HEK293 (cell line): Measurements from ENCODE around the gene TSNAX.
"Not testable (repeated sequence)": the region's sequence is repeated elsewhere in the genome, so short reads cannot be mapped to it uniquely, and the experiment has no call there.

ENCODE experiments used
- CTCF ChIA-PET: fragments of 350-600 bp; formaldehyde crosslinking; extraction: SDS; loops from one replicate; lab custom pipeline; 2021; ENCODE audit warnings: antibody characterized with exemption; lab: Yijun Ruan, JAX
- POLR2A ChIA-PET: fragments of 300-600 bp; formaldehyde crosslinking; extraction: SDS; loops from one replicate; lab custom pipeline; 2020; ENCODE audit warnings: antibody characterized with exemption, inconsistent platforms; lab: Yijun Ruan, JAX
- H3K27ac ChIP-seq: fragments of 200-500 bp; sonication (Bioruptor generic); 2 replicates; pipeline ENCODE4 v1.5.1; 2014; ENCODE audit warnings: low read depth, low read length, control low read depth, inconsistent platforms; ENCODE audit errors: extremely low read depth
- H3K36me3 ChIP-seq, 2 experiments: fragments of 200-500 bp in 1 of 2; sonication (Bioruptor generic) in 1 of 2; 1 replicate in 1 of 2; 2 replicates in 1 of 2; pipeline ENCODE4 v1.5.1; 2014 to 2017; ENCODE audit warnings: inconsistent platforms in 2 of 2, low read length in 2 of 2; ENCODE audit not compliant: control insufficient read depth in 2 of 2, insufficient read depth in 1 of 2
- H3K4me1 ChIP-seq: fragments of 200-500 bp; sonication (Bioruptor generic); 2 replicates; pipeline ENCODE4 v1.5.1; 2014; ENCODE audit warnings: mild to moderate bottlenecking, low read length, inconsistent platforms; ENCODE audit not compliant: control insufficient read depth, insufficient read depth
- H3K4me3 ChIP-seq: 2 replicates; pipeline ENCODE4 v1.5.1; 2011; ENCODE audit warnings: low read depth, mild to moderate bottlenecking, control low read depth, low read length, moderate library complexity
- H3K9me3 ChIP-seq: fragments of 200-500 bp; sonication (Bioruptor generic); 2 replicates; pipeline ENCODE4 v1.5.1; 2014; ENCODE audit warnings: low read depth, low read length, inconsistent platforms; ENCODE audit not compliant: control insufficient read depth, insufficient read depth
- GLI4 ChIP-seq: fragments of 450-650 bp; formaldehyde crosslinking; IDR thresholded peaks from 2 replicates; pipeline ENCODE4 v1.5.1; 2016; ENCODE audit warnings: missing biosample characterization, missing genetic modification characterization
- RBAK ChIP-seq: fragments of 450-650 bp; formaldehyde crosslinking; IDR thresholded peaks from 2 replicates; pipeline ENCODE4 v1.5.1; 2016; ENCODE audit warnings: missing biosample characterization, missing genetic modification characterization
- SCRT1 ChIP-seq: fragments of 450-650 bp; formaldehyde crosslinking; IDR thresholded peaks from 2 replicates; pipeline ENCODE4 v1.5.1; 2016; ENCODE audit warnings: missing biosample characterization, missing genetic modification characterization, borderline replicate concordance
- SCRT2 ChIP-seq: fragments of 450-650 bp; formaldehyde crosslinking; IDR thresholded peaks from 2 replicates; pipeline ENCODE4 v1.5.1; 2016; ENCODE audit warnings: missing biosample characterization, missing genetic modification characterization
- WT1 ChIP-seq: fragments of 450-650 bp; formaldehyde crosslinking; IDR thresholded peaks from 2 replicates; pipeline ENCODE4 v1.5.1; 2016; ENCODE audit warnings: missing biosample characterization, missing genetic modification characterization
- ZNF169 ChIP-seq: fragments of 450-650 bp; formaldehyde crosslinking; IDR thresholded peaks from 2 replicates; pipeline ENCODE4 v1.5.1; 2016; ENCODE audit warnings: missing biosample characterization, missing genetic modification characterization
- ZNF184 ChIP-seq: fragments of 450-650 bp; IDR thresholded peaks from 2 replicates; pipeline ENCODE4 v1.5.1; 2018; ENCODE audit warnings: missing biosample characterization, mild to moderate bottlenecking, missing genetic modification characterization
- ZNF211 ChIP-seq: fragments of 450-650 bp; formaldehyde crosslinking; IDR thresholded peaks from 2 replicates; pipeline ENCODE4 v1.5.1; 2016; ENCODE audit warnings: low read depth, missing biosample characterization, missing genetic modification characterization
- ZNF404 ChIP-seq: fragments of 450-650 bp; formaldehyde crosslinking; IDR thresholded peaks from 2 replicates; pipeline ENCODE4 v1.5.1; 2017; ENCODE audit warnings: missing biosample characterization, missing genetic modification characterization
- ZNF423 ChIP-seq: fragments of 450-650 bp; formaldehyde crosslinking; IDR thresholded peaks from 2 replicates; pipeline ENCODE4 v1.5.1; 2016; ENCODE audit warnings: missing biosample characterization, missing genetic modification characterization
- ZNF521 ChIP-seq: fragments of 450-650 bp; formaldehyde crosslinking; IDR thresholded peaks from 2 replicates; pipeline ENCODE4 v1.5.1; 2017; ENCODE audit warnings: missing biosample characterization, mild to moderate bottlenecking, missing genetic modification characterization
- ZNF561 ChIP-seq: fragments of 450-650 bp; IDR thresholded peaks from 2 replicates; pipeline ENCODE4 v1.5.1; 2018; ENCODE audit warnings: missing biosample characterization, missing genetic modification characterization, borderline replicate concordance
- ZNF626 ChIP-seq: fragments of 450-650 bp; sonication (Bioruptor Pico); formaldehyde crosslinking; IDR thresholded peaks from 2 replicates; pipeline ENCODE4 v1.5.1; 2018; ENCODE audit warnings: missing biosample characterization, missing genetic modification characterization, inconsistent platforms
- ZNF776 ChIP-seq: fragments of 450-650 bp; formaldehyde crosslinking; IDR thresholded peaks from 2 replicates; pipeline ENCODE4 v1.5.0; 2017; ENCODE audit warnings: missing biosample characterization, missing genetic modification characterization, borderline replicate concordance
- ZSCAN23 ChIP-seq: fragments of 450-650 bp; formaldehyde crosslinking; IDR thresholded peaks from 2 replicates; pipeline ENCODE4 v1.5.1; 2016; ENCODE audit warnings: missing biosample characterization, missing genetic modification characterization
- ZSCAN30 ChIP-seq: fragments of 450-650 bp; IDR thresholded peaks from 2 replicates; pipeline ENCODE4 v1.5.1; 2018; ENCODE audit warnings: missing biosample characterization, mild to moderate bottlenecking, missing genetic modification characterization, moderate library complexity
- TF ChIP-seq, protein P1 (sequence below): fragments of 450-650 bp; formaldehyde crosslinking; IDR thresholded peaks from 2 replicates; pipeline ENCODE4 v1.5.1; 2017; ENCODE audit warnings: missing biosample characterization, missing genetic modification characterization
- TF ChIP-seq, protein P2 (sequence below): fragments of 450-650 bp; formaldehyde crosslinking; IDR thresholded peaks from 2 replicates; pipeline ENCODE4 v1.5.0; 2017; ENCODE audit warnings: missing biosample characterization, missing genetic modification characterization, borderline replicate concordance
- TF ChIP-seq, protein P3 (sequence below): fragments of 450-650 bp; IDR thresholded peaks from 2 replicates; pipeline ENCODE4 v1.5.1; 2018; ENCODE audit warnings: missing biosample characterization, mild to moderate bottlenecking, missing genetic modification characterization
- TF ChIP-seq, protein P4 (sequence below): fragments of 450-650 bp; formaldehyde crosslinking; IDR thresholded peaks from 2 replicates; pipeline ENCODE4 v1.5.1; 2016; ENCODE audit warnings: missing biosample characterization, missing genetic modification characterization
- TF ChIP-seq, protein P5 (sequence below): fragments of 450-650 bp; formaldehyde crosslinking; IDR thresholded peaks from 2 replicates; pipeline ENCODE4 v1.5.1; 2016; ENCODE audit warnings: missing biosample characterization, missing genetic modification characterization

The TSNAX gene

DNA sequence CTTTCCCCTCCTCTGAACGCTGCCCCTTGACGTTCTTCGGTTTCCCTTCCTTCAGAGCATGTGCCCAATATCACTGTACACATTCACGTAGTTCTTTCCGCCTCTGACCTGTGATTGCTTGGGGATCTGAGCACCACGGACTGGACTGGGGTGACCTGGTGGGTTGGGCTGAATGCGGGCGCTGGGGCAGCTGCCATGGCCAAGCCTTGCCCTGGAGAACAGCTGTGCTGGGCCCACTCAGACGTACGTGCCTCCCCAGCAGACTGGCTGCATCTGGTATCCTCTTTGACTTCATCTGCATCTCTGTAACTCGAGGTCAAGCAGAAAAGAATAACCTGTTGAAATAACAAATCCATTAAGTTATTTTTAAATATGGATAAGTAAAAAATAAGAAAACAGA lies 63.0 kb downstream of the TSNAX start (continued):
- no peak for TF ChIP-seq ZNF211 (tag by site-specific recombination)

DNA sequence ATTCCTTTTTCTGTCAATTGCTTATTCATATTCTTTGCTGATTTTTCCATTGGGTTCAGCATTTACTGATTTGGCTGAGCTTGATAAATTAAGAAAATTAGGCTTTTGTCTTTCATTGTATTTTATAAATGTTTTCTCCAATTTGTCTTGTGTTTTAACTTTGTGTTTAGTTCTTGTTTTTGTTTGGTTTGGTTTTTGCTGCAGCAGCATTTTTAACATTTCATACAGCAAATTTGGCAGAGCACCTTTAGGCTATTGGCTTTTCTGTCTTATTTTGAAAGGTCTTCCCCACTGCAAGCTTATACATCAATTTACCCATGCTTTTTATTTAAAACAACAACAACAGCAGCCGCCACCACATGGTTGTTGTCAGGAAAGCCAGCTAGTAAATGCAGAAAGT lies 64.3 kb downstream of the TSNAX start:
- no peak overlapping the region for H3K4me3 ChIP-seq
- CTCF ChIA-PET: interaction anchor here (0.8 to 5.8 kb wide), 4 partner anchors 8 to 382 kb away, joined by 3 to 87 read pairs (median 28); no protein-coding TSS in a partner anchor
- H3K9me3 ChIP-seq: no peaks in the 10 kb centered on the region
- H3K4me1 ChIP-seq: peaks cover 8% of the 10 kb centered on the region; the same call in 1 of the 2 replicates
- TF ChIP-seq RBAK (tag by site-specific recombination) (no peak), ZNF776 (tag by site-specific recombination) (no peak), ZNF423 (tag by site-specific recombination) (no peak)
- TF ChIP-seq, protein P1, sequence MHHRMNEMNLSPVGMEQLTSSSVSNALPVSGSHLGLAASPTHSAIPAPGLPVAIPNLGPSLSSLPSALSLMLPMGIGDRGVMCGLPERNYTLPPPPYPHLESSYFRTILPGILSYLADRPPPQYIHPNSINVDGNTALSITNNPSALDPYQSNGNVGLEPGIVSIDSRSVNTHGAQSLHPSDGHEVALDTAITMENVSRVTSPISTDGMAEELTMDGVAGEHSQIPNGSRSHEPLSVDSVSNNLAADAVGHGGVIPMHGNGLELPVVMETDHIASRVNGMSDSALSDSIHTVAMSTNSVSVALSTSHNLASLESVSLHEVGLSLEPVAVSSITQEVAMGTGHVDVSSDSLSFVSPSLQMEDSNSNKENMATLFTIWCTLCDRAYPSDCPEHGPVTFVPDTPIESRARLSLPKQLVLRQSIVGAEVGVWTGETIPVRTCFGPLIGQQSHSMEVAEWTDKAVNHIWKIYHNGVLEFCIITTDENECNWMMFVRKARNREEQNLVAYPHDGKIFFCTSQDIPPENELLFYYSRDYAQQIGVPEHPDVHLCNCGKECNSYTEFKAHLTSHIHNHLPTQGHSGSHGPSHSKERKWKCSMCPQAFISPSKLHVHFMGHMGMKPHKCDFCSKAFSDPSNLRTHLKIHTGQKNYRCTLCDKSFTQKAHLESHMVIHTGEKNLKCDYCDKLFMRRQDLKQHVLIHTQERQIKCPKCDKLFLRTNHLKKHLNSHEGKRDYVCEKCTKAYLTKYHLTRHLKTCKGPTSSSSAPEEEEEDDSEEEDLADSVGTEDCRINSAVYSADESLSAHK (tag by site-specific recombination): no peak
- TF ChIP-seq, all 188 proteins: peak for 0
- no peaks in the 10 kb centered on the region for H3K36me3 ChIP-seq
- POLR2A ChIA-PET: no interaction called here
- no peak overlapping the region for H3K27ac ChIP-seq

DNA sequence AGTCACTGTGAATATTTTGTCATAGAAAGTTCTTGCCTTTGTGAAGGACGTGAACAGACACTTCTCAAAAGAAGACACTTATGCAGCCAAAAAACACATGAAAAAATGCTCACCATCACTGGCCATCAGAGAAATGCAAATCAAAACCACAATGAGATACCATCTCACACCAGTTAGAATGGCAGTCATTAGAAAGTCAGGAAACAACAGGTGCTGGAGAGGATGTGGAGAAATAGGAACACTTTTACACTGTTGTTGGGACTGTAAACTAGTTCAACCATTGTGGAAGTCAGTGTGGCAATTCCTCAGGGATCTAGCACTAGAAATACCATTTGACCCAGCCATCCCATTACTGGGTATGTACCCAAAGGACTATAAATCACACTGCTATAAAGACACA lies 64.8 kb downstream of the TSNAX start:
- H3K4me1 ChIP-seq, POLR2A ChIA-PET, H3K27ac ChIP-seq, H3K9me3 ChIP-seq, H3K36me3 ChIP-seq, H3K4me3 ChIP-seq: not testable (repeated sequence)
- CTCF ChIA-PET: interaction anchor here (0.8 to 5.8 kb wide), 3 partner anchors 8 to 233 kb away, joined by 3 to 87 read pairs (median 50); no protein-coding TSS in a partner anchor
- TF ChIP-seq SCRT1 (peak; percentile 73), SCRT2 (tag by site-specific recombination) (peak; percentile 65), ZNF184 (tag by site-specific recombination) (peak; percentile 97)

DNA sequence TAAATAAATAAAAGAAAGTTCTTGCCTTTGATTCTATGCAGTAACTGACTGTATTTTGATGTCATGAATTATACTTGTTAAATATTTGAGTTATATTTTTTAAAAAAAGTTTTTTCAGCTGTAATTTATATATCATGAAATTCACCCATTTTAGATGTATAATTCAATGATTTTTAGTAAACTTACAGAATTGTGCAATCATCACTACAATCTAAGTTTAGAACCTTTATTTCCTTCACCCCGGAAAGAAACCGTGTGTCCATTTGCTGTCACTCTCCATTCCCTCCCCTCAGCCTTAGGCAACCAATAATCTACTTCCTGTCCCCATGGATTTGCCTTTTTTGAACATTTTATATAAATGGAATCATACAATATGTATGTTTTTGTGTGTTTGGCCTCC lies 65.7 kb downstream of the TSNAX start:
- Histone ChIP-seq H3K9me3 (no peaks in the 10 kb centered on the region), H3K27ac (no peak overlapping the region), H3K4me3 (no peak overlapping the region), H3K36me3 (no peaks in the 10 kb centered on the region), H3K4me1 (peaks cover 8% of the 10 kb centered on the region; the same call in 1 of the 2 replicates)
- ChIA-PET POLR2A (no interaction called here), CTCF (interaction anchor here (0.8 to 1.6 kb wide), 4 partner anchors 9 to 280 kb away, joined by 3 to 8 read pairs (median 5); no protein-coding TSS in a partner anchor)
- TF ChIP-seq ZNF404 (tag by site-specific recombination) (no peak), ZNF521 (no peak), ZNF626 (tag by site-specific recombination) (no peak), WT1 (no peak), ZSCAN30 (tag by site-specific recombination) (no peak), ZNF561 (tag by site-specific recombination) (no peak), ZNF169 (tag by site-specific recombination) (no peak), GLI4 (tag by site-specific recombination) (no peak), ZSCAN23 (tag by site-specific recombination) (no peak)
- TF ChIP-seq, protein P2, sequence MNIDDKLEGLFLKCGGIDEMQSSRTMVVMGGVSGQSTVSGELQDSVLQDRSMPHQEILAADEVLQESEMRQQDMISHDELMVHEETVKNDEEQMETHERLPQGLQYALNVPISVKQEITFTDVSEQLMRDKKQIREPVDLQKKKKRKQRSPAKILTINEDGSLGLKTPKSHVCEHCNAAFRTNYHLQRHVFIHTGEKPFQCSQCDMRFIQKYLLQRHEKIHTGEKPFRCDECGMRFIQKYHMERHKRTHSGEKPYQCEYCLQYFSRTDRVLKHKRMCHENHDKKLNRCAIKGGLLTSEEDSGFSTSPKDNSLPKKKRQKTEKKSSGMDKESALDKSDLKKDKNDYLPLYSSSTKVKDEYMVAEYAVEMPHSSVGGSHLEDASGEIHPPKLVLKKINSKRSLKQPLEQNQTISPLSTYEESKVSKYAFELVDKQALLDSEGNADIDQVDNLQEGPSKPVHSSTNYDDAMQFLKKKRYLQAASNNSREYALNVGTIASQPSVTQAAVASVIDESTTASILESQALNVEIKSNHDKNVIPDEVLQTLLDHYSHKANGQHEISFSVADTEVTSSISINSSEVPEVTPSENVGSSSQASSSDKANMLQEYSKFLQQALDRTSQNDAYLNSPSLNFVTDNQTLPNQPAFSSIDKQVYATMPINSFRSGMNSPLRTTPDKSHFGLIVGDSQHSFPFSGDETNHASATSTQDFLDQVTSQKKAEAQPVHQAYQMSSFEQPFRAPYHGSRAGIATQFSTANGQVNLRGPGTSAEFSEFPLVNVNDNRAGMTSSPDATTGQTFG: no peak
- TF ChIP-seq, protein P3, sequence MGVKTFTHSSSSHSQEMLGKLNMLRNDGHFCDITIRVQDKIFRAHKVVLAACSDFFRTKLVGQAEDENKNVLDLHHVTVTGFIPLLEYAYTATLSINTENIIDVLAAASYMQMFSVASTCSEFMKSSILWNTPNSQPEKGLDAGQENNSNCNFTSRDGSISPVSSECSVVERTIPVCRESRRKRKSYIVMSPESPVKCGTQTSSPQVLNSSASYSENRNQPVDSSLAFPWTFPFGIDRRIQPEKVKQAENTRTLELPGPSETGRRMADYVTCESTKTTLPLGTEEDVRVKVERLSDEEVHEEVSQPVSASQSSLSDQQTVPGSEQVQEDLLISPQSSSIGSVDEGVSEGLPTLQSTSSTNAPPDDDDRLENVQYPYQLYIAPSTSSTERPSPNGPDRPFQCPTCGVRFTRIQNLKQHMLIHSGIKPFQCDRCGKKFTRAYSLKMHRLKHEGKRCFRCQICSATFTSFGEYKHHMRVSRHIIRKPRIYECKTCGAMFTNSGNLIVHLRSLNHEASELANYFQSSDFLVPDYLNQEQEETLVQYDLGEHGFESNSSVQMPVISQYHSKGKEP: no peak
- TF ChIP-seq, protein P4, sequence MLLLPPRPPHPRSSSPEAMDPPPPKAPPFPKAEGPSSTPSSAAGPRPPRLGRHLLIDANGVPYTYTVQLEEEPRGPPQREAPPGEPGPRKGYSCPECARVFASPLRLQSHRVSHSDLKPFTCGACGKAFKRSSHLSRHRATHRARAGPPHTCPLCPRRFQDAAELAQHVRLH (tag by site-specific recombination): no peak
- TF ChIP-seq, protein P5, sequence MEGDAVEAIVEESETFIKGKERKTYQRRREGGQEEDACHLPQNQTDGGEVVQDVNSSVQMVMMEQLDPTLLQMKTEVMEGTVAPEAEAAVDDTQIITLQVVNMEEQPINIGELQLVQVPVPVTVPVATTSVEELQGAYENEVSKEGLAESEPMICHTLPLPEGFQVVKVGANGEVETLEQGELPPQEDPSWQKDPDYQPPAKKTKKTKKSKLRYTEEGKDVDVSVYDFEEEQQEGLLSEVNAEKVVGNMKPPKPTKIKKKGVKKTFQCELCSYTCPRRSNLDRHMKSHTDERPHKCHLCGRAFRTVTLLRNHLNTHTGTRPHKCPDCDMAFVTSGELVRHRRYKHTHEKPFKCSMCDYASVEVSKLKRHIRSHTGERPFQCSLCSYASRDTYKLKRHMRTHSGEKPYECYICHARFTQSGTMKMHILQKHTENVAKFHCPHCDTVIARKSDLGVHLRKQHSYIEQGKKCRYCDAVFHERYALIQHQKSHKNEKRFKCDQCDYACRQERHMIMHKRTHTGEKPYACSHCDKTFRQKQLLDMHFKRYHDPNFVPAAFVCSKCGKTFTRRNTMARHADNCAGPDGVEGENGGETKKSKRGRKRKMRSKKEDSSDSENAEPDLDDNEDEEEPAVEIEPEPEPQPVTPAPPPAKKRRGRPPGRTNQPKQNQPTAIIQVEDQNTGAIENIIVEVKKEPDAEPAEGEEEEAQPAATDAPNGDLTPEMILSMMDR (tag by site-specific recombination): no peak
